OCI-LY7 (cell line): ENCODE measurements around the gene POM121L2.

Experiments used
- EZH2phosphoT487 ChIP-seq: fragments of 200-600 bp; sonication (generic); IDR thresholded peaks from 2 replicates; pipeline ENCODE4 v1.6.1; 2018; ENCODE audit warnings: low read depth, borderline replicate concordance, mild to moderate bottlenecking, mixed run types, antibody characterized with exemption, low read length, moderate library complexity, mixed read lengths
- TF ChIP-seq, protein P1 (sequence below): fragments of 200-600 bp; sonication (generic); conservative IDR thresholded peaks from 2 replicates; pipeline ENCODE4 v1.5.1; 2014; ENCODE audit warnings: mild to moderate bottlenecking, antibody characterized with exemption, low read length, moderate library complexity, mixed read lengths

DNA sequence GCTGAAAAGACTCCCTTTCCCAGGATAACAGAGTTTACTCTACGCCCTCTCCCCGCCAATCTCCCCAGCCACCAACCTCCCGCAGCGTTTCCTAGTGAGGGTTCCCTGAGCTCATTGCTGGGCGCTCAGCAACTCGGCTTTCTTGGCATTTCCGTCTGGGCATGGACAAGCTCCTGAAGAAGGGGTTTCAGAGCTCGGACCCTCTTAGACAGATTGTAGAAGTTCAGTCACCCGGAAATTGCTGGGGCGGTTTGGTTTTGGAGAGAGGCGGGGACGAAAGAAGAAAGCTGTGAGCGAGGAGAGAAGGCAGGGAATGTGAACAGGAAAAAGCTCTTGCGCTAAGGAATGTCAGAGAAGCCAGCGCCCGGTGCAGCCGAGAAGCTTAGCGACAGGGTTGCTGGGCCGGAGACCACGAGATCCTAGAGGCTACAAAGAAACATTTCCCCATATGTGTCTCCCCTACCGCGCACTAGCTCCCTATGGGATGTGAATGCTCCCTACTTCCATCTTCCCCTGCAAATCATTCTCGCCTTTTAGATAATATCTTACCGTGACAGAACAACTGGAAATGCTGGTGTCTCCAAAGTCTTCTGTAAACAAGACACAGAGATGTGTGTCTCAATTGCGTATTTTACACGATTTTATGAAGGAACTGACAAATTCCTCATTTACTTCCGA, 15.8 kb downstream of the POM121L2 start:
- TF ChIP-seq, protein P1, sequence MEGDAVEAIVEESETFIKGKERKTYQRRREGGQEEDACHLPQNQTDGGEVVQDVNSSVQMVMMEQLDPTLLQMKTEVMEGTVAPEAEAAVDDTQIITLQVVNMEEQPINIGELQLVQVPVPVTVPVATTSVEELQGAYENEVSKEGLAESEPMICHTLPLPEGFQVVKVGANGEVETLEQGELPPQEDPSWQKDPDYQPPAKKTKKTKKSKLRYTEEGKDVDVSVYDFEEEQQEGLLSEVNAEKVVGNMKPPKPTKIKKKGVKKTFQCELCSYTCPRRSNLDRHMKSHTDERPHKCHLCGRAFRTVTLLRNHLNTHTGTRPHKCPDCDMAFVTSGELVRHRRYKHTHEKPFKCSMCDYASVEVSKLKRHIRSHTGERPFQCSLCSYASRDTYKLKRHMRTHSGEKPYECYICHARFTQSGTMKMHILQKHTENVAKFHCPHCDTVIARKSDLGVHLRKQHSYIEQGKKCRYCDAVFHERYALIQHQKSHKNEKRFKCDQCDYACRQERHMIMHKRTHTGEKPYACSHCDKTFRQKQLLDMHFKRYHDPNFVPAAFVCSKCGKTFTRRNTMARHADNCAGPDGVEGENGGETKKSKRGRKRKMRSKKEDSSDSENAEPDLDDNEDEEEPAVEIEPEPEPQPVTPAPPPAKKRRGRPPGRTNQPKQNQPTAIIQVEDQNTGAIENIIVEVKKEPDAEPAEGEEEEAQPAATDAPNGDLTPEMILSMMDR: no peak
- no peak for TF ChIP-seq EZH2phosphoT487
